ENCODE results near the gene SLC39A11.

SLC39A11 gene

DNA sequence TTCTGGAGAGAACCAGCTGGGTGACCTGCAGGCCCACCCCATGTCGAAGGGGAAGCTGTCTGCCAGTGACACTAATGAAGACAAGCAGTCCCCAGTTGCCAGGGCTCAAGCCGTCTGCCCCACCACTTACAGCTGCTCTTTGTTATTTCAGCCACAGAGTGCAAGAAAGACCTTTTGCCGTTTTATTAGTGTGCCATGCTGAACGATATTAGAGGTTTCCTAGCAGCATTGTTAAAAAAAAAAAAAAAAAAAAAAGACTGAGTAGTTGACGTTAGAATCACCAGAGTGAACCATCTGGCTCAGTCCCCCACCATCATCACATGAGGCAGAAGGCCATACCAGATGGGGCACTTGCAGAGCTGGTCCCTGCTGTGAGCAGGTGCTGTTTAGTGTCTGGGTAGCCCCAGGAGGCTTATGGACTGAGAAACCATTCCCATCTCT is 26.5 kb upstream of the SLC39A11 start:
- Histone ChIP-seq H3K36me3 (ENCODE audit: insufficient read depth) (no peaks in the 10 kb centered on the region), H3K9ac (no peak overlapping the region), H3K79me2 (ENCODE audit: insufficient read depth, low read depth) (no peaks in the 10 kb centered on the region), H2AFZ (ENCODE audit: low read depth) (no peak overlapping the region), H4K20me1 (ENCODE audit: insufficient read depth) (no peaks in the 10 kb centered on the region), H3K4me2 (no peak overlapping the region), H3K27ac (no peak overlapping the region), H3K4me3 (IDR thresholded peaks at IDR 0.05; ENCODE audit: insufficient read depth, low read depth, low read length) (no peak overlapping the region), H3K27me3 (ENCODE audit: insufficient read depth, low read depth) (no peaks in the 10 kb centered on the region), H3K4me1 (ENCODE audit: low read depth, poor library complexity, severe bottlenecking) (no peaks in the 10 kb centered on the region)
- TF ChIP-seq, protein P1, sequence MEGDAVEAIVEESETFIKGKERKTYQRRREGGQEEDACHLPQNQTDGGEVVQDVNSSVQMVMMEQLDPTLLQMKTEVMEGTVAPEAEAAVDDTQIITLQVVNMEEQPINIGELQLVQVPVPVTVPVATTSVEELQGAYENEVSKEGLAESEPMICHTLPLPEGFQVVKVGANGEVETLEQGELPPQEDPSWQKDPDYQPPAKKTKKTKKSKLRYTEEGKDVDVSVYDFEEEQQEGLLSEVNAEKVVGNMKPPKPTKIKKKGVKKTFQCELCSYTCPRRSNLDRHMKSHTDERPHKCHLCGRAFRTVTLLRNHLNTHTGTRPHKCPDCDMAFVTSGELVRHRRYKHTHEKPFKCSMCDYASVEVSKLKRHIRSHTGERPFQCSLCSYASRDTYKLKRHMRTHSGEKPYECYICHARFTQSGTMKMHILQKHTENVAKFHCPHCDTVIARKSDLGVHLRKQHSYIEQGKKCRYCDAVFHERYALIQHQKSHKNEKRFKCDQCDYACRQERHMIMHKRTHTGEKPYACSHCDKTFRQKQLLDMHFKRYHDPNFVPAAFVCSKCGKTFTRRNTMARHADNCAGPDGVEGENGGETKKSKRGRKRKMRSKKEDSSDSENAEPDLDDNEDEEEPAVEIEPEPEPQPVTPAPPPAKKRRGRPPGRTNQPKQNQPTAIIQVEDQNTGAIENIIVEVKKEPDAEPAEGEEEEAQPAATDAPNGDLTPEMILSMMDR (conservative IDR thresholded peaks at IDR 0.05; ENCODE audit: low read depth, low read length) = no peak

DNA sequence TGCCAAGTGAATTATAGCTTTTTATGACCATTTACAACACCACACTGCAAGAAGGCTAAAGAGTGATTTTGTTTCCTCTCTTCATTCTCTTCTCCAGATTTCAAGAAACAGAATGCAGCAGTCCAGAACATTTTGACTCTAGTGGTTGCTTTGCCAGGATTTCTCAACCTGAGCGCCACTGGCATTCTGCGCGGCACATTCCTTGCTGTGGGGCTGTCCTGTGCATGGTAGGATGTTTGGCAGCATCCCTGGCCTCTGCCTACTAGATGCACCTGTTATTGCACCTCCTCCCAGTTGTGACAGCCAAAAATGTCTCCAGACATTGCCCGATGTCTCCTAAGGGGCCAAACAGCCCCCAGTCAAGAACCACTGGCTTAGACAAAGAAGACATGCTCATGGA is 25.7 kb upstream of the SLC39A11 start:
- no peak overlapping the region for H3K9ac ChIP-seq
- H3K4me1 ChIP-seq (ENCODE audit: low read depth, poor library complexity, severe bottlenecking) = no peaks in the 10 kb centered on the region
- TF ChIP-seq, protein P1 (conservative IDR thresholded peaks at IDR 0.05; ENCODE audit: low read depth, low read length) = no peak

DNA sequence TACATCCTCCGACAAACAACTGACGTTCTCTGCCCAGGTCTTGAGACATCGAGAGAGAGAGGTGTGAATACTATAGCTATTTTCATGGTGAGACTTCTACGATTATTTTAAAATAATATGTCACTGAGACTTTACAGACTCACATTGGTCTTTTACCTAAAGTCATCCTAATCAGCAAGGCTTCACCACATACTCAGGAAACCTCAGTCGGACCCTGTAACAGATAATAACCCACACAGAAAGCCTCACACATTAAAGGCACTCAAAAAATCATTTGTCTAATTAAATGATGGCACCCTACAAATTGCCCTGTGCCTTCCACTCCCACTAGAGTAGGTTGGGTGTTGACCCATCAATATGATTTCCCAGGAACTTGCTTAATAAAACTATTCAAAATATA is 19.8 kb upstream of the SLC39A11 start:
- Histone ChIP-seq H3K4me3 (IDR thresholded peaks at IDR 0.05; ENCODE audit: insufficient read depth, low read depth, low read length) (no peak overlapping the region), H3K36me3 (ENCODE audit: insufficient read depth) (no peaks in the 10 kb centered on the region), H3K4me1 (ENCODE audit: low read depth, poor library complexity, severe bottlenecking) (no peaks in the 10 kb centered on the region), H3K27me3 (ENCODE audit: insufficient read depth, low read depth) (no peaks in the 10 kb centered on the region), H3K79me2 (ENCODE audit: insufficient read depth, low read depth) (no peaks in the 10 kb centered on the region), H4K20me1 (ENCODE audit: insufficient read depth) (no peaks in the 10 kb centered on the region), H3K4me2 (no peak overlapping the region), H2AFZ (ENCODE audit: low read depth) (no peak overlapping the region), H3K9ac (no peak overlapping the region), H3K27ac (no peak overlapping the region)
- TF ChIP-seq, protein P1 (conservative IDR thresholded peaks at IDR 0.05; ENCODE audit: low read depth, low read length) = no peak

More for the DNA sequence above, 25.7 kb upstream of the SLC39A11 start:
- Histone ChIP-seq H4K20me1 (ENCODE audit: insufficient read depth) (no peaks in the 10 kb centered on the region), H3K27me3 (ENCODE audit: insufficient read depth, low read depth) (no peaks in the 10 kb centered on the region), H3K27ac (no peak overlapping the region), H3K79me2 (ENCODE audit: insufficient read depth, low read depth) (no peaks in the 10 kb centered on the region), H3K4me2 (no peak overlapping the region), H2AFZ (ENCODE audit: low read depth) (no peak overlapping the region), H3K36me3 (ENCODE audit: insufficient read depth) (no peaks in the 10 kb centered on the region), H3K4me3 (IDR thresholded peaks at IDR 0.05; ENCODE audit: insufficient read depth, low read depth, low read length) (no peak overlapping the region)

- H3K27me3 ChIP-seq (ENCODE audit: insufficient read depth, low read depth) = no peaks in the 10 kb centered on the region
- H2AFZ ChIP-seq (ENCODE audit: low read depth) = no peak overlapping the region
- H3K4me3 ChIP-seq (IDR thresholded peaks at IDR 0.05; ENCODE audit: insufficient read depth, low read depth, low read length) = no peak overlapping the region
- no peaks in the 10 kb centered on the region for H3K79me2 ChIP-seq (ENCODE audit: insufficient read depth, low read depth)
- no peak overlapping the region for H3K27ac ChIP-seq
- TF ChIP-seq, protein P1 (conservative IDR thresholded peaks at IDR 0.05; ENCODE audit: low read depth, low read length) = no peak
- no peaks in the 10 kb centered on the region for H3K4me1 ChIP-seq (ENCODE audit: low read depth, poor library complexity, severe bottlenecking)
- H4K20me1 ChIP-seq (ENCODE audit: insufficient read depth) = no peaks in the 10 kb centered on the region
- no peaks in the 10 kb centered on the region for H3K36me3 ChIP-seq (ENCODE audit: insufficient read depth)
- no peak overlapping the region for H3K9ac ChIP-seq
- no peak overlapping the region for H3K4me2 ChIP-seq
Observed at GRCh38 chr17:73111386-73111785, 18.9 kb upstream of the SLC39A11 start.
